ENCODE data around the gene SCN8A.
"Not testable (repeated sequence)": the region's sequence is repeated elsewhere in the genome, so short reads cannot be mapped to it uniquely, and the experiment has no call there.

The SCN8A gene

GRCh38 chr12:51625370-51625769 is 34.3 kb downstream of the SCN8A start:
- DNase-seq, result no peak

- DNase-seq, result no peak
Observed at GRCh38 chr12:51626115-51626514, 35.1 kb downstream of the SCN8A start.

- no peak for DNase-seq
Observed at GRCh38 chr12:51626629-51627028, 35.6 kb downstream of the SCN8A start.

- DNase-seq, result no peak
Observed at GRCh38 chr12:51630256-51630880, 39.3 kb downstream of the SCN8A start.

GRCh38 chr12:51630986-51631385 is 40.0 kb downstream of the SCN8A start:
- no peak for DNase-seq

GRCh38 chr12:51631591-51631990 is 40.6 kb downstream of the SCN8A start:
- peak in 1 of 2 donors; percentile 33 for DNase-seq

- no peak for DNase-seq
Observed at GRCh38 chr12:51632623-51633022, 41.6 kb downstream of the SCN8A start.

GRCh38 chr12:51635346-51635745 is 44.3 kb downstream of the SCN8A start:
- DNase-seq, result no peak

- no peak for DNase-seq
Observed at GRCh38 chr12:51636581-51636980, 45.5 kb downstream of the SCN8A start.

GRCh38 chr12:51636986-51637385 is 46.0 kb downstream of the SCN8A start:
- no peak for DNase-seq

GRCh38 chr12:51639361-51639760 is 48.3 kb downstream of the SCN8A start:
- DNase-seq, result no peak

GRCh38 chr12:51642286-51642685 is 51.3 kb downstream of the SCN8A start:
- no peak for DNase-seq

GRCh38 chr12:51643951-51644350 is 52.9 kb downstream of the SCN8A start:
- no peak for DNase-seq

- not testable (repeated sequence) for DNase-seq
Observed at GRCh38 chr12:51644691-51645090, 53.7 kb downstream of the SCN8A start.

GRCh38 chr12:51645961-51646360 is 54.9 kb downstream of the SCN8A start:
- no peak for DNase-seq

- peak in 1 of 2 donors; percentile 11 for DNase-seq
Observed at GRCh38 chr12:51647647-51648046, 56.6 kb downstream of the SCN8A start.

- DNase-seq, result no peak
Observed at GRCh38 chr12:51653431-51653830, 62.4 kb downstream of the SCN8A start.

- DNase-seq, result no peak
Observed at GRCh38 chr12:51661199-51661598, 70.2 kb downstream of the SCN8A start.

- DNase-seq, result no peak
Observed at GRCh38 chr12:51661836-51662235, 70.8 kb downstream of the SCN8A start.

GRCh38 chr12:51662728-51663154 is 71.7 kb downstream of the SCN8A start:
- DNase-seq, result no peak

GRCh38 chr12:51663390-51663789 is 72.4 kb downstream of the SCN8A start:
- no peak for DNase-seq

GRCh38 chr12:51666696-51667095 is 75.7 kb downstream of the SCN8A start:
- DNase-seq, result no peak

- no peak for DNase-seq
Observed at GRCh38 chr12:51667269-51667668, 76.2 kb downstream of the SCN8A start.

GRCh38 chr12:51669271-51669670 is 78.2 kb downstream of the SCN8A start:
- no peak for DNase-seq

- DNase-seq, result no peak
Observed at GRCh38 chr12:51669996-51670395, 79.0 kb downstream of the SCN8A start.

Measured in hippocampal formation (tissue), 2 donors.